ENCODE data around the gene PLK1. TPM values are rescaled to one million over a fixed set of nuclear protein-coding genes. Genes with fewer than 3 reads are reported as not detected.

The PLK1 gene
- total and polyA plus RNA-seq, 2 of the 13 experiments (the other 11 are each of a cell fraction or from before 2014, with no cell fraction given): 71.5 to 76.3 TPM

DNA sequence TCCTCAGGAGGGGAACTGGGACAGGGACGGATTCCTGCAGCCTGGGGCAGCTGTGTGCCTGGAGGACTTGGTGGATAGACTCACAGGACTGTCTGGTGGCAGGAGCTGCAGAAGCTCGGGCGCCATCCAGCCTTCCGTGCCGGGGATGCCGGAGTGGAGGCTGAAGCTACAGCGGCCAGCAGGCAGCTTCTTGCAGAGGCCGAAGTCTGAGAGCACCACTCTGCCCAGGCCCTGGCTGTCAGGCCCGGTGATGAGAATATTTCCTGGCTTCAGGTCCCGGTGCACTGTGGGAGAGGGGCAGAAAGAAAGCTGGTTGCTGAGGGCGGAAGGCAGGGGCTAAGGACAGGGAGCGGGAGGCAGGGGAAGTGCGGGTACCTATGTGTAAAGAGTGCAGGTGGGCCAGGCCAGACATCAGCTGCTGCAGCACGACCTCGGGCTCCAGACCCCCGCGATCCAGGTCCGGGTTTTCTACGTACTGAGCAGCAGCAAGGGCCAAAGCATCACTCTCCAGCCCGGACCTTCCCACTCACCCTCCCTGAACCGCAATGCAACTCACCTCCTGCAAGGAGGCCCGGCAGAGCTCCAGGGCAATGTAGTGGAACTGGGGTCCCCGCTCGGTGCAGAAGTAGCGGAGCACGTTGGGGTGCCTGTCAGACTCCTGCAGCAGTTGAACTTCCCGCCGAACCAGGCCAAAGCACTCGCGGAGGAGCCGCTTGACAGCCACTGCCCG is 16.1 kb downstream of the PLK1 start (continued):
- TF ChIP-seq, protein P1, sequence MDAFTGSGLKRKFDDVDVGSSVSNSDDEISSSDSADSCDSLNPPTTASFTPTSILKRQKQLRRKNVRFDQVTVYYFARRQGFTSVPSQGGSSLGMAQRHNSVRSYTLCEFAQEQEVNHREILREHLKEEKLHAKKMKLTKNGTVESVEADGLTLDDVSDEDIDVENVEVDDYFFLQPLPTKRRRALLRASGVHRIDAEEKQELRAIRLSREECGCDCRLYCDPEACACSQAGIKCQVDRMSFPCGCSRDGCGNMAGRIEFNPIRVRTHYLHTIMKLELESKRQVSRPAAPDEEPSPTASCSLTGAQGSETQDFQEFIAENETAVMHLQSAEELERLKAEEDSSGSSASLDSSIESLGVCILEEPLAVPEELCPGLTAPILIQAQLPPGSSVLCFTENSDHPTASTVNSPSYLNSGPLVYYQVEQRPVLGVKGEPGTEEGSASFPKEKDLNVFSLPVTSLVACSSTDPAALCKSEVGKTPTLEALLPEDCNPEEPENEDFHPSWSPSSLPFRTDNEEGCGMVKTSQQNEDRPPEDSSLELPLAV (CRISPR knock-in tag; conservative IDR thresholded peaks at IDR 0.05; ENCODE audit: low read depth): 0 out of 2 replicates have a peak, but pooled peaks have one; percentile 46
- TF ChIP-seq, protein P2, sequence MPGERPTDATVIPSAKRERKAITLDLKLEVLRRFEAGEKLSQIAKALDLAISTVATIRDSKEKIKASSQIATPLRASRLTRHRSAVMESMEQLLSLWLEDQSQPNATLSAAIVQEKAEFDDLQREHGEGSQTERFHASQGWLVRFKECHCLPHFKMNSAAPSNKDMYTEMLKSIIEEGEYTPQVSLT (CRISPR knock-in tag; IDR thresholded peaks at IDR 0.05; ENCODE audit: borderline replicate concordance, low read depth): no peak
- TF ChIP-seq, protein P3, sequence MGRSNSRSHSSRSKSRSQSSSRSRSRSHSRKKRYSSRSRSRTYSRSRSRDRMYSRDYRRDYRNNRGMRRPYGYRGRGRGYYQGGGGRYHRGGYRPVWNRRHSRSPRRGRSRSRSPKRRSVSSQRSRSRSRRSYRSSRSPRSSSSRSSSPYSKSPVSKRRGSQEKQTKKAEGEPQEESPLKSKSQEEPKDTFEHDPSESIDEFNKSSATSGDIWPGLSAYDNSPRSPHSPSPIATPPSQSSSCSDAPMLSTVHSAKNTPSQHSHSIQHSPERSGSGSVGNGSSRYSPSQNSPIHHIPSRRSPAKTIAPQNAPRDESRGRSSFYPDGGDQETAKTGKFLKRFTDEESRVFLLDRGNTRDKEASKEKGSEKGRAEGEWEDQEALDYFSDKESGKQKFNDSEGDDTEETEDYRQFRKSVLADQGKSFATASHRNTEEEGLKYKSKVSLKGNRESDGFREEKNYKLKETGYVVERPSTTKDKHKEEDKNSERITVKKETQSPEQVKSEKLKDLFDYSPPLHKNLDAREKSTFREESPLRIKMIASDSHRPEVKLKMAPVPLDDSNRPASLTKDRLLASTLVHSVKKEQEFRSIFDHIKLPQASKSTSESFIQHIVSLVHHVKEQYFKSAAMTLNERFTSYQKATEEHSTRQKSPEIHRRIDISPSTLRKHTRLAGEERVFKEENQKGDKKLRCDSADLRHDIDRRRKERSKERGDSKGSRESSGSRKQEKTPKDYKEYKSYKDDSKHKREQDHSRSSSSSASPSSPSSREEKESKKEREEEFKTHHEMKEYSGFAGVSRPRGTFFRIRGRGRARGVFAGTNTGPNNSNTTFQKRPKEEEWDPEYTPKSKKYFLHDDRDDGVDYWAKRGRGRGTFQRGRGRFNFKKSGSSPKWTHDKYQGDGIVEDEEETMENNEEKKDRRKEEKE (IDR thresholded peaks at IDR 0.05): no peak
- TF ChIP-seq, protein P4, sequence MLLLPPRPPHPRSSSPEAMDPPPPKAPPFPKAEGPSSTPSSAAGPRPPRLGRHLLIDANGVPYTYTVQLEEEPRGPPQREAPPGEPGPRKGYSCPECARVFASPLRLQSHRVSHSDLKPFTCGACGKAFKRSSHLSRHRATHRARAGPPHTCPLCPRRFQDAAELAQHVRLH (CRISPR knock-in tag; IDR thresholded peaks at IDR 0.05; ENCODE audit: borderline replicate concordance, low read depth): no peak
- peak; percentile 26; the same call in 1 of the 2 replicates for TF ChIP-seq HNF4A (CRISPR knock-in tag; IDR thresholded peaks at IDR 0.05)
- TF ChIP-seq MEIS1 (CRISPR knock-in tag; IDR thresholded peaks at IDR 0.05; ENCODE audit: borderline replicate concordance): peak; percentile 91; the same call in 1 of the 2 replicates
- TF ChIP-seq ZNF121 (CRISPR knock-in tag; IDR thresholded peaks at IDR 0.05): peak; percentile 62
- TF ChIP-seq ZMYM4 (CRISPR knock-in tag; IDR thresholded peaks at IDR 0.05): 0 out of 2 replicates have a peak, but pooled peaks have one; percentile 33
- TF ChIP-seq MAFG (CRISPR knock-in tag; IDR thresholded peaks at IDR 0.05): no peak
- peak; percentile 57 for TF ChIP-seq RXRA (CRISPR knock-in tag; IDR thresholded peaks at IDR 0.05)
- 0 out of 2 replicates have a peak, but pooled peaks have one; percentile 4 for TF ChIP-seq ELF1 (CRISPR knock-in tag; IDR thresholded peaks at IDR 0.05)
- peak; percentile 9; the same call in 1 of the 2 replicates for TF ChIP-seq ZNF331 (CRISPR knock-in tag; IDR thresholded peaks at IDR 0.05)
- peak; percentile 78 for TF ChIP-seq ZBTB38 (CRISPR knock-in tag; IDR thresholded peaks at IDR 0.05)
- TF ChIP-seq ZNF333 (CRISPR knock-in tag; IDR thresholded peaks at IDR 0.05; ENCODE audit: borderline replicate concordance): peak; percentile 95; the same call in 1 of the 2 replicates
- TF ChIP-seq, protein P5, sequence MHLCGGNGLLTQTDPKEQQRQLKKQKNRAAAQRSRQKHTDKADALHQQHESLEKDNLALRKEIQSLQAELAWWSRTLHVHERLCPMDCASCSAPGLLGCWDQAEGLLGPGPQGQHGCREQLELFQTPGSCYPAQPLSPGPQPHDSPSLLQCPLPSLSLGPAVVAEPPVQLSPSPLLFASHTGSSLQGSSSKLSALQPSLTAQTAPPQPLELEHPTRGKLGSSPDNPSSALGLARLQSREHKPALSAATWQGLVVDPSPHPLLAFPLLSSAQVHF (CRISPR knock-in tag; IDR thresholded peaks at IDR 0.05): 0 out of 2 replicates have a peak, but pooled peaks have one; percentile 17
- TF ChIP-seq THYN1 (CRISPR knock-in tag; IDR thresholded peaks at IDR 0.05; ENCODE audit: borderline replicate concordance, low read depth): no peak
- TF ChIP-seq SIN3A (IDR thresholded peaks at IDR 0.05; ENCODE audit: borderline replicate concordance, low read depth, low read length): peak; percentile 61; the same call in 1 of the 2 replicates
- TF ChIP-seq ZMAT3 (CRISPR knock-in tag; conservative IDR thresholded peaks at IDR 0.05): no peak
- no peak; the same call in 1 of the 2 replicates for TF ChIP-seq HES4 (CRISPR knock-in tag; IDR thresholded peaks at IDR 0.05; ENCODE audit: borderline replicate concordance)
- TF ChIP-seq KAT7 (CRISPR knock-in tag; IDR thresholded peaks at IDR 0.05; ENCODE audit: borderline replicate concordance): peak; percentile 76; the same call in 1 of the 2 replicates
- peak; percentile 30; the same call in 1 of the 2 replicates for TF ChIP-seq ZNF543 (CRISPR knock-in tag; IDR thresholded peaks at IDR 0.05)
- peak; percentile 24; the same call in 1 of the 2 replicates for TF ChIP-seq CBFB (CRISPR knock-in tag; IDR thresholded peaks at IDR 0.05)
- TF ChIP-seq, protein P6, sequence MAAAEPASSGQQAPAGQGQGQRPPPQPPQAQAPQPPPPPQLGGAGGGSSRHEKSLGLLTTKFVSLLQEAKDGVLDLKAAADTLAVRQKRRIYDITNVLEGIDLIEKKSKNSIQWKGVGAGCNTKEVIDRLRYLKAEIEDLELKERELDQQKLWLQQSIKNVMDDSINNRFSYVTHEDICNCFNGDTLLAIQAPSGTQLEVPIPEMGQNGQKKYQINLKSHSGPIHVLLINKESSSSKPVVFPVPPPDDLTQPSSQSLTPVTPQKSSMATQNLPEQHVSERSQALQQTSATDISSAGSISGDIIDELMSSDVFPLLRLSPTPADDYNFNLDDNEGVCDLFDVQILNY (CRISPR knock-in tag; conservative IDR thresholded peaks at IDR 0.05): 0 out of 2 replicates have a peak, but pooled peaks have one; percentile 26

Measured in HepG2 (cell line).